ENCODE results near the gene BCL11B. TPM values are rescaled to one million over a fixed set of nuclear protein-coding genes. Genes with fewer than 3 reads are reported as not detected.

Gene BCL11B
- total and polyA plus RNA-seq, 2 experiments from 2014 or later, result 0.04 to 2.8 TPM

GRCh38 chr14:99224948-99225347 lies 47.0 kb downstream of the BCL11B start:
- H3K27ac ChIP-seq, result no peak overlapping the region
- no peak for TF ChIP-seq CTCF (IDR thresholded peaks at IDR 0.05; ENCODE audit: low read depth, low read length)
- DNase-seq (ENCODE audit: low read depth in 1 of 2, low spot score in 1 of 2), result no peak
- H3K27me3 ChIP-seq, result no peaks in the 10 kb centered on the region
- H3K36me3 ChIP-seq, result no peaks in the 10 kb centered on the region
- peaks cover 10% of the 10 kb centered on the region for H3K4me1 ChIP-seq (ENCODE audit: low read depth)
- H3K9me3 ChIP-seq (ENCODE audit: low read depth), result no peaks in the 10 kb centered on the region
- H3K4me3 ChIP-seq, result no peak overlapping the region

- H3K4me1 ChIP-seq (ENCODE audit: low read depth), result peaks cover 6% of the 10 kb centered on the region
Observed at GRCh38 chr14:99224116-99224910, 47.7 kb downstream of the BCL11B start.

GRCh38 chr14:99221445-99221844 lies 50.6 kb downstream of the BCL11B start:
- TF ChIP-seq CTCF (IDR thresholded peaks at IDR 0.05; ENCODE audit: low read depth, low read length), result no peak
- Histone ChIP-seq H3K4me3 (no peak overlapping the region), H3K9me3 (ENCODE audit: low read depth) (no peaks in the 10 kb centered on the region), H3K27ac (no peak overlapping the region), H3K36me3 (no peaks in the 10 kb centered on the region), H3K4me1 (ENCODE audit: low read depth) (peaks cover 6% of the 10 kb centered on the region), H3K27me3 (no peaks in the 10 kb centered on the region)
- no peak for DNase-seq (ENCODE audit: low read depth in 1 of 2, low spot score in 1 of 2)

More at GRCh38 chr14:99224116-99224910, 47.7 kb downstream of the BCL11B start:
- H3K27ac ChIP-seq, result no peak overlapping the region
- no peak for TF ChIP-seq CTCF (IDR thresholded peaks at IDR 0.05; ENCODE audit: low read depth, low read length)
- no peaks in the 10 kb centered on the region for H3K27me3 ChIP-seq
- no peak for DNase-seq (ENCODE audit: low read depth in 1 of 2, low spot score in 1 of 2)
- H3K9me3 ChIP-seq (ENCODE audit: low read depth), result no peaks in the 10 kb centered on the region
- no peak overlapping the region for H3K4me3 ChIP-seq
- H3K36me3 ChIP-seq, result no peaks in the 10 kb centered on the region

- no peak overlapping the region for H3K4me3 ChIP-seq
- H3K4me1 ChIP-seq (ENCODE audit: low read depth), result no peaks in the 10 kb centered on the region
- no peaks in the 10 kb centered on the region for H3K27me3 ChIP-seq
- no peak overlapping the region for H3K27ac ChIP-seq
- no peak for TF ChIP-seq CTCF (IDR thresholded peaks at IDR 0.05; ENCODE audit: low read depth, low read length)
- no peaks in the 10 kb centered on the region for H3K9me3 ChIP-seq (ENCODE audit: low read depth)
- no peak for DNase-seq (ENCODE audit: low read depth in 1 of 2, low spot score in 1 of 2)
- H3K36me3 ChIP-seq, result no peaks in the 10 kb centered on the region
Observed at GRCh38 chr14:99217066-99217955, 54.7 kb downstream of the BCL11B start.

GRCh38 chr14:99216191-99216590 lies 55.8 kb downstream of the BCL11B start:
- H3K27ac ChIP-seq, result no peak overlapping the region
- no peaks in the 10 kb centered on the region for H3K27me3 ChIP-seq
- H3K9me3 ChIP-seq (ENCODE audit: low read depth), result no peaks in the 10 kb centered on the region
- no peaks in the 10 kb centered on the region for H3K36me3 ChIP-seq
- H3K4me1 ChIP-seq (ENCODE audit: low read depth), result no peaks in the 10 kb centered on the region
- no peak overlapping the region for H3K4me3 ChIP-seq
- TF ChIP-seq CTCF (IDR thresholded peaks at IDR 0.05; ENCODE audit: low read depth, low read length), result no peak
- no peak for DNase-seq (ENCODE audit: low read depth in 1 of 2, low spot score in 1 of 2)
